T-cell (primary cell): Measurements from ENCODE around the gene DLG1. TPM values are rescaled to one million over a fixed set of nuclear protein-coding genes. Genes with fewer than 3 reads are reported as not detected.
A peak's percentile ranks its signal among the peaks of the same experiment; 100 is the strongest.

Experiments
- ATAC-seq, 4 experiments: fragments of 200-7000 bp in 3 of 4; fragments of 150-1000 bp in 1 of 4; cut with Tn5 transposase; replicated peaks in 1 of 4; 1 replicate in 3 of 4; 2 replicates in 1 of 4; pipeline ENCODE4 v1.10.0; 2021; ENCODE audit warnings: moderate library complexity in 3 of 4, mild to moderate bottlenecking in 2 of 4, moderate number of reproducible peaks in 1 of 4
- CTCF ChIA-PET, 2 donors: fragments of 300-600 bp; sonication (Branson Sonifier 250); formaldehyde crosslinking; loops; one replicate each; lab custom pipeline; 2022; ENCODE audit warnings: antibody characterized with exemption in 2 of 2; lab: Charles Lee
- POLR2A ChIA-PET, 2 donors: fragments of 300-600 bp; sonication (Branson Sonifier 250); formaldehyde crosslinking; loops; one replicate each; lab custom pipeline; 2022; ENCODE audit warnings: antibody characterized with exemption in 2 of 2; lab: Charles Lee
- DNase-seq, 35 experiments: peaks; one replicate each; pipeline versions ENCODE4 v3.0.0 to v3.0.0-alpha.2; 2013 to 2023
- H3K27ac ChIP-seq: one replicate; pipeline ENCODE4 v1.5.1; 2013; ENCODE audit warnings: low read length
- H3K27me3 ChIP-seq, 2 experiments: replicated peaks in 1 of 2; 1 replicate in 1 of 2; 2 replicates in 1 of 2; pipeline versions ENCODE4 v1.6.1 to v1.7.0; 2013; ENCODE audit warnings: low read length in 1 of 2, mixed read lengths in 1 of 2; ENCODE audit not compliant: control insufficient read depth in 2 of 2, insufficient read depth in 2 of 2; ENCODE audit errors: extremely low read depth in 1 of 2
- H3K36me3 ChIP-seq, 2 donors: 1 replicate in 1 of 2; 2 replicates in 1 of 2; pipeline versions ENCODE4 v1.6.1 to v1.7.0; 2013; ENCODE audit warnings: low read length in 1 of 2; ENCODE audit not compliant: control insufficient read depth in 2 of 2, insufficient read depth in 1 of 2; ENCODE audit errors: extremely low read depth in 1 of 2
- H3K4me1 ChIP-seq, 2 experiments: 1 replicate in 1 of 2; 2 replicates in 1 of 2; pipeline versions ENCODE4 v1.6.1 to v1.7.0; 2013; ENCODE audit warnings: low read length in 2 of 2, mixed read lengths in 1 of 2; ENCODE audit not compliant: insufficient read depth in 2 of 2, control insufficient read depth in 1 of 2; ENCODE audit errors: extremely low read depth in 1 of 2
- H3K4me3 ChIP-seq, 2 donors: 1 replicate in 1 of 2; 2 replicates in 1 of 2; pipeline versions ENCODE4 v1.5.1 to v1.7.0; 2013; ENCODE audit warnings: mild to moderate bottlenecking in 2 of 2, low read length in 1 of 2, moderate library complexity in 1 of 2; ENCODE audit not compliant: control insufficient read depth in 1 of 2; ENCODE audit errors: extremely low read depth in 1 of 2
- H3K9me3 ChIP-seq: 2 replicates; pipeline ENCODE4 v1.7.0; 2013
- H3K27ac Mint-ChIP-seq, 2 donors: one replicate each; pipeline ENCODE4 v1.8.0; 2020 to 2021; ENCODE audit warnings: mild to moderate bottlenecking in 2 of 2, mixed read lengths in 2 of 2
- H3K27me3 Mint-ChIP-seq, 2 donors: one replicate each; pipeline ENCODE4 v1.8.0; 2021 to 2022; ENCODE audit warnings: mixed read lengths in 2 of 2
- H3K36me3 Mint-ChIP-seq: one replicate; pipeline ENCODE4 v1.8.0; 2021; ENCODE audit warnings: mixed read lengths
- H3K4me1 Mint-ChIP-seq, 3 donors: one replicate each; pipeline ENCODE4 v1.8.0; 2020 to 2022; ENCODE audit warnings: mixed read lengths in 3 of 3, mild to moderate bottlenecking in 1 of 3
- H3K4me3 Mint-ChIP-seq, 3 donors: one replicate each; pipeline ENCODE4 v1.8.0; 2020 to 2022; ENCODE audit warnings: mild to moderate bottlenecking in 3 of 3, mixed read lengths in 3 of 3, moderate library complexity in 3 of 3
- H3K9me3 Mint-ChIP-seq, 3 donors: one replicate each; pipeline ENCODE4 v1.8.0; 2020 to 2022; ENCODE audit warnings: mixed read lengths in 3 of 3
- WGBS: methylation state at CpG from one replicate; pipeline ENCODE4 v1.1.5; 2013; ENCODE audit warnings: missing lambda C conversion rate; ENCODE audit not compliant: insufficient coverage; 5-methylcytosine and 5-hydroxymethylcytosine counted together
- total RNA-seq, 35 experiments: library from RNA in 6 of 35; stranded (reverse) in 6 of 35; fragments of 120-200 nt in 1 of 35; gene quantifications; one replicate each; pipeline versions ENCODE4 v1.2.1 to v1.2.4 and lab custom pipeline; 2013 to 2026

Gene DLG1
- total RNA-seq, 5 donors from 2014 or later (not counting 1 experiment from before 2014, with no cell fraction given): 65.5 to 96.5 (median 68.4) TPM

GRCh38 chr3:197309528-197310361 is 11.3 kb upstream of the DLG1 start:
- Histone ChIP-seq H3K27me3 (no peaks in the 10 kb centered on the region), H3K4me3 (no peak overlapping the region), H3K9me3 (no peaks in the 10 kb centered on the region), H3K27ac (no peak overlapping the region), H3K4me1 (peaks cover 3% of the 10 kb centered on the region in 2 experiments), H3K36me3 (no peaks in the 10 kb centered on the region)
- H3K4me1 Mint-ChIP-seq: peaks cover 6 to 10% (median 10%) of the 10 kb centered on the region in 3 donors
- peaks cover 0 to 3% (median 0%) of the 10 kb centered on the region in 3 donors for H3K9me3 Mint-ChIP-seq
- H3K36me3 Mint-ChIP-seq: no peaks in the 10 kb centered on the region
- H3K27ac Mint-ChIP-seq: no peak overlapping the region
- H3K27me3 Mint-ChIP-seq: no peaks in the 10 kb centered on the region
- ChIA-PET POLR2A (no interaction called here), CTCF (no interaction called here)
- ATAC-seq (no peak), DNase-seq (no peak)
- no peak overlapping the region for H3K4me3 Mint-ChIP-seq
- 80% methylated on average over 1 of the region's 5 CpGs for WGBS

GRCh38 chr3:197308591-197308990 is 10.2 kb upstream of the DLG1 start:
- no peak for DNase-seq
- Mint-ChIP-seq H3K36me3 (no peaks in the 10 kb centered on the region), H3K27me3 (no peaks in the 10 kb centered on the region), H3K9me3 (peaks cover 0 to 3% (median 0%) of the 10 kb centered on the region in 3 donors), H3K4me1 (peaks cover 6 to 10% (median 10%) of the 10 kb centered on the region in 3 donors), H3K4me3 (no peak overlapping the region), H3K27ac (no peak overlapping the region)
- Histone ChIP-seq H3K4me3 (no peak overlapping the region), H3K4me1 (peaks cover 3% of the 10 kb centered on the region in 2 experiments), H3K27ac (no peak overlapping the region), H3K36me3 (no peaks in the 10 kb centered on the region), H3K27me3 (no peaks in the 10 kb centered on the region), H3K9me3 (no peaks in the 10 kb centered on the region)
- WGBS: 100% methylated on average over 1 of the region's 3 CpGs
- ChIA-PET POLR2A (interaction anchor here in 1 of 2 donors (0.6 kb wide), 1 partner anchor 10 kb away, joined by 5 read pairs; no protein-coding TSS in a partner anchor), CTCF (no interaction called here)
- no peak for ATAC-seq

GRCh38 chr3:197306374-197307086 is 8.1 kb upstream of the DLG1 start:
- POLR2A ChIA-PET: interaction anchor here in 1 of 2 donors (0.5 to 1.2 kb wide), 2 partner anchors 9 to 70 kb away, joined by 3 to 4 read pairs; no protein-coding TSS in a partner anchor
- Histone ChIP-seq H3K9me3 (no peaks in the 10 kb centered on the region), H3K4me3 (no peak overlapping the region), H3K27me3 (no peaks in the 10 kb centered on the region), H3K36me3 (no peaks in the 10 kb centered on the region), H3K4me1 (peaks cover 3% of the 10 kb centered on the region in 2 experiments), H3K27ac (no peak overlapping the region)
- Mint-ChIP-seq H3K36me3 (no peaks in the 10 kb centered on the region), H3K4me3 (no peak overlapping the region), H3K27ac (no peak overlapping the region), H3K27me3 (peaks cover 0 to 6% of the 10 kb centered on the region in 2 donors), H3K9me3 (no peaks in the 10 kb centered on the region), H3K4me1 (peaks cover 6 to 10% (median 10%) of the 10 kb centered on the region in 3 donors)
- CTCF ChIA-PET: no interaction called here
- ATAC-seq (no peak), DNase-seq (no peak)
- 100% methylated on average over 2 of the region's 7 CpGs for WGBS

GRCh38 chr3:197305854-197306253 is 7.4 kb upstream of the DLG1 start:
- CTCF ChIA-PET: no interaction called here
- H3K27ac Mint-ChIP-seq: no peak overlapping the region
- no peak overlapping the region for H3K4me3 Mint-ChIP-seq

GRCh38 chr3:197303452-197303851 is 5.0 kb upstream of the DLG1 start:
- H3K27me3 ChIP-seq: peaks cover 3 to 5% of the 10 kb centered on the region in 2 experiments
- no peak overlapping the region for H3K4me3 Mint-ChIP-seq
- H3K9me3 ChIP-seq: no peaks in the 10 kb centered on the region
- H3K36me3 ChIP-seq: no peaks in the 10 kb centered on the region
- no peaks in the 10 kb centered on the region for H3K9me3 Mint-ChIP-seq
- POLR2A ChIA-PET: interaction anchor here in 1 of 2 donors (0.6 kb wide), 1 partner anchor 9 kb away, joined by 5 read pairs; no protein-coding TSS in a partner anchor
- DNase-seq: no peak
- no peak overlapping the region for H3K4me3 ChIP-seq
- peaks cover 15 to 17% (median 17%) of the 10 kb centered on the region in 3 donors for H3K4me1 Mint-ChIP-seq
- no peaks in the 10 kb centered on the region for H3K36me3 Mint-ChIP-seq
- peaks cover 11 to 14% of the 10 kb centered on the region in 2 experiments for H3K4me1 ChIP-seq
- peaks cover 9 to 11% of the 10 kb centered on the region in 2 donors for H3K27me3 Mint-ChIP-seq
- no peak overlapping the region for H3K27ac ChIP-seq
- CTCF ChIA-PET: interaction anchor here in 1 of 2 donors (1.1 kb wide), 1 partner anchor 47 kb away, joined by 3 read pairs; no protein-coding TSS in a partner anchor
- no peak overlapping the region for H3K27ac Mint-ChIP-seq
- ATAC-seq: no peak
- 83% methylated on average over 5 of the region's 6 CpGs for WGBS

More at GRCh38 chr3:197305854-197306253, 7.4 kb upstream of the DLG1 start:
- Mint-ChIP-seq H3K9me3 (no peaks in the 10 kb centered on the region), H3K4me1 (peaks cover 6 to 10% (median 10%) of the 10 kb centered on the region in 3 donors), H3K36me3 (no peaks in the 10 kb centered on the region), H3K27me3 (peaks cover 2 to 6% of the 10 kb centered on the region in 2 donors)
- no peaks in the 10 kb centered on the region for H3K36me3 ChIP-seq
- peaks cover 3% of the 10 kb centered on the region in 2 experiments for H3K4me1 ChIP-seq
- DNase-seq: peak in 3 of 35 experiments; percentile 5 to 57 (median 14)
- no peaks in the 10 kb centered on the region for H3K27me3 ChIP-seq
- H3K27ac ChIP-seq: no peak overlapping the region
- no CpG with 5 or more reads among the region's 1 CpG for WGBS
- POLR2A ChIA-PET: interaction anchor here (0.5 to 1.2 kb wide), 3 partner anchors 8 to 69 kb away, joined by 3 to 6 read pairs (median 4); no protein-coding TSS in a partner anchor
- peak; percentile 40 to 86 (median 60) for ATAC-seq
- H3K4me3 ChIP-seq: no peak overlapping the region
- no peaks in the 10 kb centered on the region for H3K9me3 ChIP-seq
